ENCODE results near the gene MGAT4A. TPM values are rescaled to one million over a fixed set of nuclear protein-coding genes. Genes with fewer than 3 reads are reported as not detected.

The MGAT4A gene
- total and polyA plus RNA-seq, 2 of the 8 experiments (the other 6 are each of a cell fraction or from before 2014, with no cell fraction given), result 1.4 to 7.7 TPM

- Histone ChIP-seq H3K23me2 (ENCODE audit: low read depth, low read length) (peaks cover 8% of the 10 kb centered on the region), H3K79me2 (ENCODE audit: control insufficient read depth in 1 of 2, insufficient read depth in 2 of 2, low read length in 2 of 2) (peaks cover 17 to 47% of the 10 kb centered on the region in 2 experiments), H3K18ac (ENCODE audit: extremely low read depth, low read length) (no peak within 1 kb of the TSS), H3K56ac (replicated peaks; ENCODE audit: insufficient read length, low read depth, low read length) (peak within 1 kb of the TSS; percentile 83), H3K36me3 (ENCODE audit: control insufficient read depth in 2 of 4, insufficient read depth in 4 of 4, low read length in 3 of 4) (peaks cover 2 to 40% (median 7%) of the 10 kb centered on the region in 4 experiments; a peak in 7 of 8 replicates), H2BK15ac (ENCODE audit: low read length) (no peak within 1 kb of the TSS), H4K5ac (ENCODE audit: insufficient read length, low read depth, low read length) (peak within 1 kb of the TSS; percentile 77), H3K23ac (ENCODE audit: insufficient read length) (no peak within 1 kb of the TSS), H3K4me2 (ENCODE audit: insufficient read depth in 1 of 2, low read depth in 2 of 2, low read length in 2 of 2) (peak within 1 kb of the TSS; percentile 87 to 98), H4K91ac (replicated peaks; ENCODE audit: insufficient read length, low read length) (no peak within 1 kb of the TSS), H4K8ac (ENCODE audit: extremely low read depth, insufficient read depth, low read length) (peak within 1 kb of the TSS; percentile 94), H3K79me1 (ENCODE audit: low read depth, low read length) (peaks cover 7% of the 10 kb centered on the region; the same call in 1 of the 2 replicates), H2BK120ac (replicated peaks; ENCODE audit: low read depth, low read length) (no peak within 1 kb of the TSS), H3K27ac (ENCODE audit: low read depth, low read length) (peak within 1 kb of the TSS; percentile 90), H3K9me3 (ENCODE audit: insufficient read depth in 2 of 2, low read depth in 1 of 2, low read length in 1 of 2) (no peaks in the 10 kb centered on the region), H2BK12ac (ENCODE audit: low read depth, low read length) (no peak within 1 kb of the TSS), H3K14ac (ENCODE audit: insufficient read length) (no peak within 1 kb of the TSS), H3K27me3 (replicated peaks in 1 of 4; ENCODE audit: control insufficient read depth in 3 of 4, extremely low read depth in 1 of 4, insufficient read depth in 3 of 4, low read length in 3 of 4) (no peaks in the 10 kb centered on the region), H2AFZ (ENCODE audit: low read length) (peak within 1 kb of the TSS; percentile 86), H4K20me1 (replicated peaks in 1 of 2; ENCODE audit: control insufficient read depth in 1 of 2, insufficient read depth in 2 of 2, low read length in 2 of 2) (peaks cover 0 to 7% of the 10 kb centered on the region in 2 experiments), H3K4ac (replicated peaks; ENCODE audit: insufficient read length, low read depth, low read length) (peak within 1 kb of the TSS; percentile 13), H2BK20ac (ENCODE audit: low read length) (no peak within 1 kb of the TSS), H2BK5ac (ENCODE audit: low read depth, low read length) (peak within 1 kb of the TSS; percentile 84; the same call in 1 of the 2 replicates), H3K4me1 (replicated peaks in 1 of 4; ENCODE audit: control insufficient read depth in 3 of 4, insufficient read depth in 4 of 4, low read length in 3 of 4) (peaks cover 0 to 10% (median 4%) of the 10 kb centered on the region in 4 experiments; a peak in 2 of 7 replicates), H3K9ac (replicated peaks in 1 of 4; ENCODE audit: extremely low read depth in 1 of 4, low read depth in 3 of 4, low read length in 3 of 4) (peak within 1 kb of the TSS; percentile 88 to 92 (median 90)), H2AK5ac (ENCODE audit: low read depth, low read length) (no peak within 1 kb of the TSS), H3K4me3 (ENCODE audit: extremely low read depth in 1 of 4, insufficient read depth in 2 of 4, low read depth in 3 of 4, low read length in 4 of 4) (peak within 1 kb of the TSS; percentile 69 to 87 (median 80))
- ChIA-PET CTCF (ENCODE audit: partially characterized antibody) (interaction anchor here (1.0 to 1.1 kb wide), 2 partner anchors 9 to 228 kb away, joined by 3 read pairs; no protein-coding TSS in a partner anchor), POLR2A (ENCODE audit: partially characterized antibody) (interaction anchor here (1.1 to 1.4 kb wide), 2 partner anchors 9 kb away, joined by 6 to 7 read pairs; no protein-coding TSS in a partner anchor)
- DNase-seq (ENCODE audit: low read depth in 1 of 2, low spot score in 2 of 2) (peak; percentile 56 to 90), FAIRE-seq (no peak)
- WGBS, 2 experiments (ENCODE audit: extremely low coverage in 1 of 2, insufficient coverage in 1 of 2, insufficient read length in 1 of 2, insufficient replicate concordance in 2 of 2, low coverage in 1 of 2, low lambda C conversion rate in 2 of 2, missing lambda C conversion rate in 1 of 2), result 0% methylated on average over 73 of the region's 93 CpGs; no CpG with 5 or more reads in 1 of the 2 experiments
- no peak for TF ChIP-seq RNF2 (IDR thresholded peaks at IDR 0.05; ENCODE audit: borderline replicate concordance, low read depth, low read length, missing control alignments, poor library complexity, severe bottlenecking)
- peak in 1 of 2 experiments; percentile 81; a peak in 2 of 4 replicates for TF ChIP-seq HDAC2 (IDR thresholded peaks at IDR 0.05; ENCODE audit: borderline replicate concordance in 1 of 2, low read depth in 2 of 2, low read length in 2 of 2)
- TF ChIP-seq PHF8 (conservative IDR thresholded peaks at IDR 0.05; ENCODE audit: low read depth, low read length), result peak; percentile 96
- no peak for TF ChIP-seq SIRT6 (IDR thresholded peaks at IDR 0.05; ENCODE audit: low read length)
- peak; percentile 81 for TF ChIP-seq POLR2AphosphoS5 (IDR thresholded peaks at IDR 0.05; ENCODE audit: low read depth, low read length)
- TF ChIP-seq KDM5A (IDR thresholded peaks at IDR 0.05; ENCODE audit: low read length), result 0 out of 2 replicates have a peak, but pooled peaks have one; percentile 24
- peak; percentile 99 for TF ChIP-seq ASH2L (IDR thresholded peaks at IDR 0.05; ENCODE audit: low read length)
- TF ChIP-seq, protein P1, sequence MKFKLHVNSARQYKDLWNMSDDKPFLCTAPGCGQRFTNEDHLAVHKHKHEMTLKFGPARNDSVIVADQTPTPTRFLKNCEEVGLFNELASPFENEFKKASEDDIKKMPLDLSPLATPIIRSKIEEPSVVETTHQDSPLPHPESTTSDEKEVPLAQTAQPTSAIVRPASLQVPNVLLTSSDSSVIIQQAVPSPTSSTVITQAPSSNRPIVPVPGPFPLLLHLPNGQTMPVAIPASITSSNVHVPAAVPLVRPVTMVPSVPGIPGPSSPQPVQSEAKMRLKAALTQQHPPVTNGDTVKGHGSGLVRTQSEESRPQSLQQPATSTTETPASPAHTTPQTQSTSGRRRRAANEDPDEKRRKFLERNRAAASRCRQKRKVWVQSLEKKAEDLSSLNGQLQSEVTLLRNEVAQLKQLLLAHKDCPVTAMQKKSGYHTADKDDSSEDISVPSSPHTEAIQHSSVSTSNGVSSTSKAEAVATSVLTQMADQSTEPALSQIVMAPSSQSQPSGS (IDR thresholded peaks at IDR 0.05; ENCODE audit: low read length), result no peak
Observed at GRCh38 chr2:98608116-98608961, 122.6 kb downstream of the MGAT4A start, which contains the start of the genes COA5 and UNC50. TSS of gene COA5 (minus strand) at chr2:98608512. CDS start at chr2:98608405, 107 bp downstream. TSS of gene UNC50 (plus strand) at chr2:98608589. CDS start at chr2:98609760, 1,171 bp downstream.

Data from H1 (cell line).